GM19397 (cell line): ENCODE measurements around the gene SLX4IP.

ENCODE experiments used
- ATAC-seq: cut with Tn5 transposase; IDR thresholded peaks from one replicate; pipeline ENCODE4 v1.9.1; 2021; ENCODE audit warnings: mild to moderate bottlenecking, moderate library complexity; ENCODE audit not compliant: unreplicated experiment

Gene SLX4IP

GRCh38 chr20:10658876-10659632 lies 223.9 kb downstream of the SLX4IP start:
- no peak for ATAC-seq

GRCh38 chr20:10659651-10660601 lies 224.8 kb downstream of the SLX4IP start:
- no peak for ATAC-seq

GRCh38 chr20:10660661-10661060 lies 225.6 kb downstream of the SLX4IP start:
- no peak for ATAC-seq

- ATAC-seq: no peak
Observed at GRCh38 chr20:10661261-10661660, 226.2 kb downstream of the SLX4IP start.

- ATAC-seq: no peak
Observed at GRCh38 chr20:10662151-10662550, 227.0 kb downstream of the SLX4IP start.

- no peak for ATAC-seq
Observed at GRCh38 chr20:10662661-10663458, 227.8 kb downstream of the SLX4IP start.

GRCh38 chr20:10663756-10664155 lies 228.7 kb downstream of the SLX4IP start:
- ATAC-seq: no peak

GRCh38 chr20:10665027-10665561 lies 230.0 kb downstream of the SLX4IP start:
- ATAC-seq: no peak

GRCh38 chr20:10665791-10666190 lies 230.7 kb downstream of the SLX4IP start:
- no peak for ATAC-seq

- ATAC-seq: no peak
Observed at GRCh38 chr20:10666221-10667076, 231.3 kb downstream of the SLX4IP start.

GRCh38 chr20:10667077-10667401 lies 231.9 kb downstream of the SLX4IP start:
- no peak for ATAC-seq

GRCh38 chr20:10667560-10668167 lies 232.6 kb downstream of the SLX4IP start:
- ATAC-seq: no peak

GRCh38 chr20:10668677-10669368 lies 233.7 kb downstream of the SLX4IP start:
- ATAC-seq: no peak

GRCh38 chr20:10669843-10670446 lies 234.8 kb downstream of the SLX4IP start:
- ATAC-seq: no peak

GRCh38 chr20:10670501-10671220 lies 235.6 kb downstream of the SLX4IP start:
- peak; percentile 27 for ATAC-seq

- ATAC-seq: peak; percentile 18
Observed at GRCh38 chr20:10671221-10671918, 236.3 kb downstream of the SLX4IP start.

GRCh38 chr20:10671919-10672623 lies 237.0 kb downstream of the SLX4IP start:
- ATAC-seq: no peak
